GM12864 (cell line): ENCODE data around the gene TAF9B.
"Not testable (repeated sequence)": the region's sequence is repeated elsewhere in the genome, so short reads cannot be mapped to it uniquely, and the experiment has no call there.

Experiments used
- DNase-seq: peaks from one replicate; pipeline ENCODE4 v3.0.0-alpha.2; 2011; ENCODE audit warnings: low read depth
- H3K4me3 ChIP-seq: 2 replicates; pipeline ENCODE4 v1.5.1; 2011; ENCODE audit warnings: mild to moderate bottlenecking, low read depth, low read length, control low read depth
- TF ChIP-seq, protein P1 (sequence below): IDR thresholded peaks from 2 replicates; pipeline ENCODE4 v1.5.1; 2011; ENCODE audit warnings: low read depth, mild to moderate bottlenecking, moderate library complexity, low read length, control low read depth, inconsistent platforms; ENCODE audit errors: missing control alignments

TAF9B gene, protein sequence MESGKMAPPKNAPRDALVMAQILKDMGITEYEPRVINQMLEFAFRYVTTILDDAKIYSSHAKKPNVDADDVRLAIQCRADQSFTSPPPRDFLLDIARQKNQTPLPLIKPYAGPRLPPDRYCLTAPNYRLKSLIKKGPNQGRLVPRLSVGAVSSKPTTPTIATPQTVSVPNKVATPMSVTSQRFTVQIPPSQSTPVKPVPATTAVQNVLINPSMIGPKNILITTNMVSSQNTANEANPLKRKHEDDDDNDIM

DNA sequence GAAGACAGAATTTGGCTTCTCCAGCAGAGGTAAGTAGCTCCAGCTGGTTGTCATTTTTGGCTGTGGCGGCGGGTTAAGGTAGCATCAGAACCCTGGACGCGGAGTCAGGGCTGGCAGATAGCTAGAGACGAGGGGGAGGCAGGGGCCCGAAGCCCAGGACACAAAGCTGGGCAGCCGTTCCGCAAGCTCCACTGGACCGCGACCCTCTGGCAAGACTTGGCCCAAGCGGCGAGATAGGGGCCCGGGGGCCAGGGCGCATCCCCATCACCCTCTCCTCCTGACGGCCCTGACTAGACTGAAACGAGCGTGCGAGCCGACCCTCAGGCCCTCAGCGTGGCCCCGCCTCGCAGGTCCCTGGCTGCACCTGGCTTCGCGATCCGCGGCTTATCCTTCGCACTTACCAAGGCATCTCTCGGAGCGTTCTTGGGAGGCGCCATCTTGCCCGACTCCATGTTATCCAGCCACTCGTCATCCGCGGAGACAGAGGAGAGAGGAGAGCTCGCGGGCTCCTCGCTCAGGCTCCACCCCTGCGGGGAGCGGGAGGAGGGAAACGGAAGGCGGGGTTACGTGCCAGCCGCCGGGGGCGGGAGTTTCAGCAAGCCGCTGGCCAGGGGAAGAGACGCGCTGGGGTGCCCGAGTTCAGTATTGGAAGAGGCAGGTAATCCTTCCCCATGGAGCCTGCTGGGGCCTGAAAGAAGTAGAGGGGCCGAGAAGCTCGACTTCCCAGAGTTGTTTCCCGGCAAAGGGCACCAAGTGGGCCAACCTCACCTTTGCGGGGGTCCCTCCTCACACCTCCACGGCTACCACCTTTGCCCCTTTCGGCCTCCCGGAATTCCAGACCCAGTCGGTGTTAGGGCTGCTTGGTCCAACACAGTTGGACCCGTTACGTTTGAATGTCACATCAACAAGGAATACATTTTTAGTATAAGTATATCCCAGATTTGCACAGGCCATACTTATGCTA, at the start of gene TAF9B:
Gene TAF9B (minus strand): TSS at position 491 of the 964 bp plus-strand sequence. CDS start 39 bp downstream, at position 452.
- peak within 1 kb of the TSS; percentile 83 for H3K4me3 ChIP-seq
- TF ChIP-seq, protein P1, sequence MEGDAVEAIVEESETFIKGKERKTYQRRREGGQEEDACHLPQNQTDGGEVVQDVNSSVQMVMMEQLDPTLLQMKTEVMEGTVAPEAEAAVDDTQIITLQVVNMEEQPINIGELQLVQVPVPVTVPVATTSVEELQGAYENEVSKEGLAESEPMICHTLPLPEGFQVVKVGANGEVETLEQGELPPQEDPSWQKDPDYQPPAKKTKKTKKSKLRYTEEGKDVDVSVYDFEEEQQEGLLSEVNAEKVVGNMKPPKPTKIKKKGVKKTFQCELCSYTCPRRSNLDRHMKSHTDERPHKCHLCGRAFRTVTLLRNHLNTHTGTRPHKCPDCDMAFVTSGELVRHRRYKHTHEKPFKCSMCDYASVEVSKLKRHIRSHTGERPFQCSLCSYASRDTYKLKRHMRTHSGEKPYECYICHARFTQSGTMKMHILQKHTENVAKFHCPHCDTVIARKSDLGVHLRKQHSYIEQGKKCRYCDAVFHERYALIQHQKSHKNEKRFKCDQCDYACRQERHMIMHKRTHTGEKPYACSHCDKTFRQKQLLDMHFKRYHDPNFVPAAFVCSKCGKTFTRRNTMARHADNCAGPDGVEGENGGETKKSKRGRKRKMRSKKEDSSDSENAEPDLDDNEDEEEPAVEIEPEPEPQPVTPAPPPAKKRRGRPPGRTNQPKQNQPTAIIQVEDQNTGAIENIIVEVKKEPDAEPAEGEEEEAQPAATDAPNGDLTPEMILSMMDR = no peak
- peak; percentile 27 for DNase-seq

DNA sequence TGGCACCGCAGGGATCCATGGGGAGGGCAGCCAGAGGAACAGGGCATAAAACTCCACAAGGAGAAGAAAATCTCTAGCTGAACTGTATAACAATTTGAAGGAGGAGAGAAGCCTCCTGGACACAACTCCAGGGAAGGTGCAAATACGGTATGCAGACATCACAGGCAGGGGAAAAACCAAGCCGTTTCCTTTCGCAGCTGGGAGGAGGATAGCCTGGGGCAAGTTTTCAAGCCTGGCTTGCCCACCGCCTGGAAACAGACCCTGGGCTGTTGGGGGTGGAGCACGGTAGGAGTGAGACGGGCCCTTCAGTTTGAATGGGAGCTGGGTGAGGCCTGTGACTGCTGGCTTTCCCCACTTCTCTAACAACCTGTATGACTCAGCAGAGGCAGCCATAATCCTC, 43.4 kb upstream of the TAF9B start:
- TF ChIP-seq, protein P1 = no peak
- H3K4me3 ChIP-seq = no peak overlapping the region
- DNase-seq = no peak

- no peak overlapping the region for H3K4me3 ChIP-seq
- DNase-seq = no peak
- TF ChIP-seq, protein P1 = no peak
Observed at GRCh38 chrX:78181307-78181706, 41.9 kb upstream of the TAF9B start.

DNA sequence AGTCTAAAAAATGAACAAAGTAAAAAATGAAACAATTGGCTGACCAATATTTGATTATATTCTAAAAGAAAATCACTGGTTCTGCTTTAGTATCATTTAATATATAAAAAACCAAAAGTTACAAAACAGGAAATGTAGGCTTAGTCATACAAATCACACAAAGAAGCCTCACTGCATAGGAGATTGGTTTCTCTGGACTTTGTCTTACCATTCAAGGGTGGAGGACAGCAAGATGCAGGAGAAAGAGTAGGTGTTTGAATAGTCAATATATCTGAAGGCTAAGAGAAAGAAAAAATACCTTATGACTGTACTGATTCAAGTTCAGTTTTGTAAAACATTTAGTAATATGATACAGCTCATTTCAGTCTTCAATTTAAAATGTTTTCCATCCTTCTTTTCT, 28.6 kb upstream of the TAF9B start:
- H3K4me3 ChIP-seq = no peak overlapping the region
- TF ChIP-seq, protein P1 = no peak
- DNase-seq = no peak

- no peak overlapping the region for H3K4me3 ChIP-seq
- TF ChIP-seq, protein P1 = no peak
- no peak for DNase-seq
Observed at GRCh38 chrX:78165425-78165824, 26.0 kb upstream of the TAF9B start.

DNA sequence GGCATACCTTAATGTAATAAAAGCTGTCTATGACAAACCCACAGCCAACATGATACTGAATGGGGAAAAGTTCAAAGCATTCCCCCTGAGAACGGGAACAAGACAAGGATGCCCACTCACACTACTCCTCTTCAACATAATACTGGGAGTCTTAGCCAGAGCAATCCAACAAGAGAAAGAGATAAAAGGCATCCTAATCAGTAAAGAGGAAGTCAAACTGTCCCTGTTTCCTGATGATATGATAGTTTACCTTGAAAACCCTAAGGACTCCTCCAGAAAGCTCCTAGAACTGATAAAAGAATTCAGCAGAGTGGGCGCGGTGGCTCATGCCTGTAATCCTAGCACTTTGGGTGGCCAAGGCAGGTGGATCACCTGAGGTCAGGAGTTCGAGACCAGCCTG, 23.7 kb upstream of the TAF9B start:
- DNase-seq, H3K4me3 ChIP-seq: not testable (repeated sequence)

DNA sequence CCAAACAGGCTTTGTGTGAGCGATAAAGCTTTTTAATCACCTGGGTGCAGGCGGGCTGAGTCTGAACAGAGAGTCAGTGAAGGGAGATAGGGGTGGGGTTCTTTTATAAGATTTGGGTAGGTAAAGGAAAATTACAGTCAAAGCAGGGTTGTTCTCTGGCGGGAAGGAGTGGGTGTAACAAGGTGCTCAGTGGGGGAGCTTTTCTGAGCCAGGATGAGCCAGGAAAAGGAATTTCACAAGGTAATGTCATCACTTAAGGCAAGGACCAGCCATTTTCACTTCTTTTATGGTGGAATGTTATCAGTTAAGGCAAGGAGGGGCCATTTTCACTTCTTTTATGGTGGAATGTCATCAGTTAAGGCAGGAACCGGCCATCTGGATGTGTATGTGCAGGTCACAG, 21.3 kb upstream of the TAF9B start:
- H3K4me3 ChIP-seq, DNase-seq: not testable (repeated sequence)

DNA sequence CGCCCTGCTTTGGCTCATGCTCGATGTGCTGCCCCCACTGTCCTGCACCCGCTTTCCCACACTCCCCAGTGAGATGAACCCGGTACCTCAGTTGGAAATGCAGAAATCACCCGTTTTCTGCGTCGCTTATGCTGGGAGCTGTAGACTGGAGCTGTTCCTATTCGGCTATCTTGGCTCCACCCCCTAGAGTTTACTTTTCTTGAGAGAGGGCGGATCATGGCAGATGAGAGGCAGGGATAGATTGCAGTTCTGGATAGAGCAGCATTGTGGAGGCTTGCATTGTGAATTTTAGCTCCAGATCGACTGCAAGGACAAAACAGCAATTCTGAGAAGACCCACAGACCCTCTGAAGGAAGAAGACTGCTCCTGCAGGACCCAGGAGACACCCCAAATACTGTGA, 18.4 kb upstream of the TAF9B start:
- not testable (repeated sequence) for DNase-seq, H3K4me3 ChIP-seq

- not testable (repeated sequence) for DNase-seq, H3K4me3 ChIP-seq
Observed at GRCh38 chrX:78157373-78157772, 17.9 kb upstream of the TAF9B start.

DNA sequence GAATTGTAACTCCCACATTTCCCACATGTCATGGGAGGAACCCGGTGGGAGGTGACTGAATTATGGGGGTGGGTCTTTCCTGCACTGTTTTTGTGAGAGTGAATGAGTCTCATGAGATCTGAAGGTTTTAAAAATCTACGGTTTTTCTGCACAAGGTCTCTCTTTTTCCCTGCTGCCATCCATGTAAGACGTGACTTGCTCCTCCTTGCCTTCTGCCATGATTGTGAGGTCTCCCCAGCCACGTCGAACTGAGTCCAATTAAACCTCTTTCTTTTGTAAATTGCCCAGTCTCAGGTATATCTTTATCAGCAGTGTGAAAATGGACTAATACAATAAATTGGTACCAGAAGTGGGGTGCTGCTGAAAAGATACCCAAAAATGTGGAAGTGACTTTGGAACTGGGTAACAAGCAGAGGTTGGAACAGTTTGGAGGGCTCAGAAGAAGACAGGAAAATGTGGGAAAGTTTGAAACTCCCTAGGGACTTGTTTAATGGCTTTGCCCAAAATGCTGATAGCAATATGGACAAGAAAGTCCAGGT, 7.6 kb upstream of the TAF9B start:
- not testable (repeated sequence) for DNase-seq, H3K4me3 ChIP-seq
